ENCODE data around the gene DDR2.

DDR2 gene

GRCh38 chr1:162627662-162628296 is 4.5 kb upstream of the DDR2 start:
- no peak overlapping the region for H3K4me3 ChIP-seq (ENCODE audit: low read length)
- DNase-seq (ENCODE audit: low read depth, low spot score) = peak; percentile 32

GRCh38 chr1:162629077-162629627 is 3.1 kb upstream of the DDR2 start:
- no peak overlapping the region for H3K4me3 ChIP-seq (ENCODE audit: low read length)
- no peak for DNase-seq (ENCODE audit: low read depth, low spot score)

DNA sequence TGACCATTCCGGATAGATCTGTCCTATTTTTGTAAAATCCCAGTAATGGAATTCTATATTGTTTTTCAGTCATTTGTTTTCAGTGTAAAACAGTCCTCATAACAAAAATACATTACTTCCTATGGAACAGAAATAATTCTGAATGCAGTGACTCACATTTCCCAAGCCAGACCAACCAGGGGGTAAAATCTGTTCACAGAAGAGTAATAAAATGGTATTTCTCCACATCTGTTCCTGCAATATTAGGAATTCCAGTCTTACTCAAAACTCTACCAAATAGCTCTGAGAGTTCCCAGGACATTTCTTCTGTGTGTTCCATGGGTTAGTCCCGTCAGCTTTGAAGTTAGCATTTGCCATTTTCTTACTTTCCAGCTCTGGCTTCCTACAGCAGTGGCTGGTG is 2.6 kb upstream of the DDR2 start:
- no peak overlapping the region for H3K4me3 ChIP-seq (ENCODE audit: low read length)
- DNase-seq (ENCODE audit: low read depth, low spot score) = no peak

DNA sequence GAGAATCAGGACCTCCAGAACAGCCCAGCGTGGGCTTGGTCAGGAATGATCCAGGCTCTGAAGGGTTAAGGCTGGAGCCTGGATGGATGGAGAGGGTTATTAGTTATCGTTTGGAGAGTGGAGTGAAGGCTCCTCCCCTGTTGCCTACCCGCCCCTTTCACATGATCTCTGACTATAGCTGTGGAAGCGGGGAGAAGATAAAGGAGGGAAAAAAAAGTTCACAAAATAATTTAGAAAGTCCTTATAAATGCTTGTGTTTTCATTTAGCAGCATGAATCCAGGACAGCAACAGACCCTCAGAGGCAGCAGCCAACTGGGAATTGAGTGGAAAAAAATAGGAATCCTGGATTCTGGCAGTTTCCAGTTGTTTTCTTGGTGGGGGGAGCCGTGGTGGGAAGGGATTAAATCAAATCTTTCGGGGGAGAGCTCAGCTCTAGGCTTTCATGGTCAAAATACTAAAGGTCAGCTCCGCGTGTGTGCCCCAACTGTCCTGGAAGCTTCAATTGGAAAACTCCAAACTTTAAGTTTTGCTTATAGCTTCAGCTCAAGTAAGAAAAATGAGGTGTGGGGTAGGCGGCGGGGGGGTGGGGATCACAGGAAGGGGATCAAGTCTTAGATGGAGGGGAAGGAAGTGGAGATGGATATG is 595 bp upstream of the DDR2 start:
- DNase-seq (ENCODE audit: low read depth, low spot score) = no peak
- H3K4me3 ChIP-seq (ENCODE audit: low read length) = no peak overlapping the region

DNA sequence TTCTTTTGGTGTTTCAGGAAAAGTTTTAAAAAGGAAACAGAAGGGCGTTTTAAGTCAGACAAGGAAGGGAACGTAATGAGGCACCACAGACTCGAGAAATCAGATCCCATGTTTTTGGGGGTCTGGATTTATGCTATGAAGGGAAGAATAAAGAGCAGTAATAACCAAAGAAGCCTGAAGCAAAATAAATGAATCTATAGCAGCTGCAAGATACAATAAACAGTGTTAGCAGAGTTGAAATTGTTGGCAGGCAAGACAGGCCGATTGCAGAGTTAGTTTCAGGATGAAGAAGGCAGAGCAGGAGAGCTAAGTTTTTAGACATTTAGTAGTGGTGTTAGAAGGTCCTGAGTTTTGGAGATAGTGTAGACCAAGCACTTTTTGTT is 425 bp downstream of the DDR2 start:
- no peak overlapping the region for H3K4me3 ChIP-seq (ENCODE audit: low read length)
- no peak for DNase-seq (ENCODE audit: low read depth, low spot score)

- no peak overlapping the region for H3K4me3 ChIP-seq (ENCODE audit: low read length)
- DNase-seq (ENCODE audit: low read depth, low spot score) = no peak
These were observed 958 bp downstream of the DDR2 start for GRCh38 chr1:162633081-162633762.

- no peak overlapping the region for H3K4me3 ChIP-seq (ENCODE audit: low read length)
- DNase-seq (ENCODE audit: low read depth, low spot score) = no peak
These were observed 3.2 kb downstream of the DDR2 start for GRCh38 chr1:162635418-162635817.

DNA sequence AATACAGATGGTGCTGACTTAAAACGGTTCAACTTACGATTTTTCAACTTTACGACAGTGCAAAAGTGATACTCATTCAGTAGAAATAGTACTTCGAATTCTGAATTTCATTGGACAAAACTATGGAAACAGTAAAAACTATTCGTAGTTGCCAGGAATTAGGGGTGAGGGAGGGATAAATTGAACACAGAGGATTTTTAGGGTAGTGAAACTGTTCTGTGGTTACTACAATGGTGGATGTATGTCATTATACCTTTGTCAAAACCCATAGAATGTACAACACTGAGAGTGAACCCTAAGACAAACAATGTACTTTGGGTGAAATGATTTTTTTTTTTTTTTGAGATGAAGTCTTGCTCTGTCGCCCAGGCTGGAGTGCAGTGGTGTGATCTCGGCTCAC is 7.5 kb downstream of the DDR2 start:
- H3K4me3 ChIP-seq (ENCODE audit: low read length) = no peak overlapping the region
- no peak for DNase-seq (ENCODE audit: low read depth, low spot score)

DNA sequence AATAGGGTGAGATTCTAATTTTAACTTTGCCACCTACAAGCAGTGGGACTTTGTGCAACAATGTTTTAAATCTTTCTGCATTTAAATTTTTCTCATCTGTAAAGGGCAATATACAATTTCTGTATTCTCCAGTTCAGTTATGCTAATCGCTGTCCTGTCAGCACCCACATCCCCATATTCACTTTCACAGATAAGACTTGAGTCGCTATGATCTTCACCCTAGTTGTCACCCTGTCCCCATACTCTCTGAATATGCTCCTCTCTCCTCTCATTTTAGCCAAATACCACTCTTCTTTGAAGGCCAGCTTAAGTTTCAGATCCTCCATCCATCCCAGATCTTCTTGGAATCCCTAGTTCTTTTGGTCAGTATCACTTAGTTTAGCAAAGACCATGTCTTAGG is 8.8 kb downstream of the DDR2 start:
- DNase-seq (ENCODE audit: low read depth, low spot score) = no peak
- H3K4me3 ChIP-seq (ENCODE audit: low read length) = no peak overlapping the region

- DNase-seq (ENCODE audit: low read depth, low spot score) = no peak
These were observed 12.7 kb downstream of the DDR2 start for GRCh38 chr1:162644986-162645314.

DNA sequence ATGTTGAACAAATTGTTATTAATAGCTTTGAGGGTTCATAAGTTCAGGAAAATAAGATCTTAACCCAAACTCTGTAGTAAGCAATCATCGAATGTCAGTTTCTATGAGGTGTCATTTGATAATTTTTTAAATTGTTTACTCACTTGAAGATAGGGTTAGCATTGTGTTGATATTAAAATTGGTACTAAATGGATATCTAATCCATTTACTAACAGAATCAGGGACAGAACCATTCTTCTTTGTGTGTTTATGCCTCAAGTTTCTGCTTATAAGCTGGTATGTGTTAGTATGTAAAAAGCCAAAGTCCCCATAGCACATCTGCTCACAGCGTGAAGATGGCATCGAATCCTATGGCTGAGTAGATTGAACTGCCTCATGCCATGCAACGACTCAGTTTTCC is 13.4 kb downstream of the DDR2 start:
- DNase-seq (ENCODE audit: low read depth, low spot score) = no peak
- H3K4me3 ChIP-seq (ENCODE audit: low read length) = no peak overlapping the region

More at GRCh38 chr1:162644986-162645314, 12.7 kb downstream of the DDR2 start:
- no peak overlapping the region for H3K4me3 ChIP-seq (ENCODE audit: low read length)

DNA sequence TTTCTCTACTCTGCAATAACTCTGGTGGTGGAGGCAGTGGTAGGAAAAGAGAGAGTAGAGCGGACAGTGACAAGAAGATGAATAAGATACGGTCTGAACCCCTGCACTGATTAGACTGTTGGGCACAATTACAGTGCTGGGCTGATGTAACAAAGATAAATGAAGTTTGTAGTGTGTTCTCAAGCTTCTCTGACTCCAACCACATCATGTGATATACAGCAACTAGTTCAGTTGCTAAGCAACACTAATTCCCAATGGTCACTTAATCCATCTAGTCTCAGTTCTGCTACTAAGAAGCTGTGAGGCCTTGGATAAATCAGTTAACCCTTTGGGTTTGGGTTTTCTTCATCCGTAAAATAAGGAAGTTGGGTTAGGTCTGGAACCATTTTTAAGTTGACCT is 17.3 kb downstream of the DDR2 start:
- DNase-seq (ENCODE audit: low read depth, low spot score) = no peak
- H3K4me3 ChIP-seq (ENCODE audit: low read length) = no peak overlapping the region

GRCh38 chr1:162654915-162655620 is 22.8 kb downstream of the DDR2 start:
- no peak overlapping the region for H3K4me3 ChIP-seq (ENCODE audit: low read length)
- no peak for DNase-seq (ENCODE audit: low read depth, low spot score)

GRCh38 chr1:162656266-162656665 is 24.0 kb downstream of the DDR2 start:
- no peak overlapping the region for H3K4me3 ChIP-seq (ENCODE audit: low read length)
- no peak for DNase-seq (ENCODE audit: low read depth, low spot score)

- DNase-seq (ENCODE audit: low read depth, low spot score) = peak; percentile 23
- no peak overlapping the region for H3K4me3 ChIP-seq (ENCODE audit: low read length)
These were observed 28.3 kb downstream of the DDR2 start for GRCh38 chr1:162660574-162660973.

DNA sequence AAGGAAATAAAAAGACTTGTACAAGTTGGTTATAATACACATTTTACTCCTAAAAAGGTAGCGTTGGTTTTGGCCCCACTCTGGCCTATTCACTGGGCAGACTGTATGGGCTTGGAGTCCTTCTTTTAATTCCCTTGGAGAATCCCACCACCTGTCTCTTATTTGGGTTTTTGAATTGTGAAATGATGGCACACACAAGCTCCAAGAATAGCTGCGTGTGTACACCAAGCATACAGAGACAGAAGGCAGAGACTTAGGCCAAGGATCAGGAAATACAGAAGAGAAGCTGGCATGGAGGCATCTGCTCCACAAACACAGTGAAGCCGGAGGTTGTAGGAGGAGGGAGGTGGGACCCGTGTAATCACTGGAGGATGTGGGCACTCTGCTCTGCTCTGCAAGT is 29.1 kb downstream of the DDR2 start:
- H3K4me3 ChIP-seq (ENCODE audit: low read length) = no peak overlapping the region
- no peak for DNase-seq (ENCODE audit: low read depth, low spot score)

- DNase-seq (ENCODE audit: low read depth, low spot score) = no peak
These were observed 29.7 kb downstream of the DDR2 start for GRCh38 chr1:162662013-162662412.

GRCh38 chr1:162663086-162663485 is 30.8 kb downstream of the DDR2 start:
- DNase-seq (ENCODE audit: low read depth, low spot score) = no peak
- H3K4me3 ChIP-seq (ENCODE audit: low read length) = no peak overlapping the region

More at GRCh38 chr1:162662013-162662412, 29.7 kb downstream of the DDR2 start:
- H3K4me3 ChIP-seq (ENCODE audit: low read length) = no peak overlapping the region

- no peak for DNase-seq (ENCODE audit: low read depth, low spot score)
- no peak overlapping the region for H3K4me3 ChIP-seq (ENCODE audit: low read length)
These were observed 31.4 kb downstream of the DDR2 start for GRCh38 chr1:162663589-162664106.
